MM.1S (cell line): ENCODE data around the gene TJP1.

Source experiments
- DNase-seq: peaks from one replicate; pipeline ENCODE4 v3.0.0-alpha.2; 2015
- H2AFZ ChIP-seq: fragments of 300-600 bp; sonication (generic); 2 replicates; pipeline ENCODE4 v1.6.0; 2016; ENCODE audit warnings: antibody characterized with exemption, low read length
- H3F3A ChIP-seq: fragments of 300-600 bp; sonication (generic); 2 replicates; pipeline ENCODE4 v1.6.1; 2016; ENCODE audit warnings: mild to moderate bottlenecking, antibody characterized with exemption, low read length, moderate library complexity, mixed read lengths; ENCODE audit not compliant: insufficient read depth
- H3K27ac ChIP-seq: fragments of 300-600 bp; sonication (generic); 2 replicates; pipeline ENCODE4 v1.5.1; 2016; ENCODE audit warnings: mild to moderate bottlenecking, low read length
- H3K27me3 ChIP-seq: fragments of 300-600 bp; sonication (generic); replicated peaks from 2 replicates; pipeline ENCODE4 v1.6.0; 2016; ENCODE audit warnings: low read length; ENCODE audit not compliant: insufficient read depth
- H3K36me3 ChIP-seq: fragments of 300-600 bp; sonication (generic); replicated peaks from 2 replicates; pipeline ENCODE4 v1.6.1; 2016; ENCODE audit warnings: mild to moderate bottlenecking, low read length, mixed read lengths; ENCODE audit not compliant: insufficient read depth
- H3K4me1 ChIP-seq: fragments of 300-600 bp; sonication (generic); 2 replicates; pipeline ENCODE4 v1.6.1; 2016; ENCODE audit warnings: low read length, mixed read lengths
- H3K4me2 ChIP-seq: fragments of 300-600 bp; sonication (generic); 2 replicates; pipeline ENCODE4 v1.6.0; 2016; ENCODE audit warnings: low read depth, low read length
- H3K4me3 ChIP-seq: fragments of 300-600 bp; sonication (generic); 2 replicates; pipeline ENCODE4 v1.5.1; 2016; ENCODE audit warnings: low read length, mixed read lengths
- H3K79me2 ChIP-seq: fragments of 300-600 bp; sonication (generic); 2 replicates; pipeline ENCODE4 v1.6.1; 2016; ENCODE audit warnings: mixed run types, low read length, mixed read lengths
- H3K9ac ChIP-seq: fragments of 300-600 bp; sonication (generic); 2 replicates; pipeline ENCODE4 v1.6.1; 2016; ENCODE audit warnings: low read length, mixed read lengths
- H3K9me2 ChIP-seq: fragments of 300-600 bp; sonication (generic); replicated peaks from 2 replicates; pipeline ENCODE4 v1.6.1; 2016; ENCODE audit warnings: mild to moderate bottlenecking, low read length, mixed read lengths; ENCODE audit not compliant: insufficient read depth
- H3K9me3 ChIP-seq: fragments of 300-600 bp; sonication (generic); replicated peaks from 2 replicates; pipeline ENCODE4 v1.6.1; 2016; ENCODE audit warnings: mild to moderate bottlenecking, low read length, mixed read lengths; ENCODE audit not compliant: insufficient read depth
- H4K20me1 ChIP-seq: fragments of 300-600 bp; sonication (generic); 2 replicates; pipeline ENCODE4 v1.6.1; 2016; ENCODE audit warnings: mild to moderate bottlenecking, low read length, moderate library complexity, mixed read lengths; ENCODE audit not compliant: insufficient read depth
- EZH2 ChIP-seq: fragments of 300-600 bp; sonication (generic); optimal IDR thresholded peaks from 2 replicates; pipeline ENCODE3; 2017; ENCODE audit warnings: low read depth, mild to moderate bottlenecking, antibody characterized with exemption, low read length, mixed read lengths
- EZH2phosphoT487 ChIP-seq: fragments of 300-600 bp; sonication (generic); IDR thresholded peaks from 2 replicates; pipeline ENCODE4 v1.6.1; 2018; ENCODE audit warnings: antibody characterized with exemption, low read length
- TF ChIP-seq, protein P1 (sequence below): fragments of 300-600 bp; sonication (generic); IDR thresholded peaks from 2 replicates; pipeline ENCODE4 v1.5.1; 2016; ENCODE audit warnings: antibody characterized with exemption, low read length, mixed read lengths

The TJP1 gene

GRCh38 chr15:29812384-29812694, 9.9 kb downstream of the TJP1 start:
- Histone ChIP-seq H3K27me3 (no peaks in the 10 kb centered on the region), H3K79me2 (no peaks in the 10 kb centered on the region), H3K4me2 (no peak overlapping the region), H3F3A (no peaks in the 10 kb centered on the region), H3K9me3 (no peaks in the 10 kb centered on the region), H3K4me3 (no peak overlapping the region), H2AFZ (no peak overlapping the region), H3K36me3 (no peaks in the 10 kb centered on the region), H3K4me1 (no peaks in the 10 kb centered on the region), H3K9ac (no peak overlapping the region), H4K20me1 (no peaks in the 10 kb centered on the region), H3K9me2 (no peaks in the 10 kb centered on the region), H3K27ac (no peak overlapping the region)
- no peak for DNase-seq
- TF ChIP-seq EZH2phosphoT487 (no peak), EZH2 (no peak)
- TF ChIP-seq, protein P1, sequence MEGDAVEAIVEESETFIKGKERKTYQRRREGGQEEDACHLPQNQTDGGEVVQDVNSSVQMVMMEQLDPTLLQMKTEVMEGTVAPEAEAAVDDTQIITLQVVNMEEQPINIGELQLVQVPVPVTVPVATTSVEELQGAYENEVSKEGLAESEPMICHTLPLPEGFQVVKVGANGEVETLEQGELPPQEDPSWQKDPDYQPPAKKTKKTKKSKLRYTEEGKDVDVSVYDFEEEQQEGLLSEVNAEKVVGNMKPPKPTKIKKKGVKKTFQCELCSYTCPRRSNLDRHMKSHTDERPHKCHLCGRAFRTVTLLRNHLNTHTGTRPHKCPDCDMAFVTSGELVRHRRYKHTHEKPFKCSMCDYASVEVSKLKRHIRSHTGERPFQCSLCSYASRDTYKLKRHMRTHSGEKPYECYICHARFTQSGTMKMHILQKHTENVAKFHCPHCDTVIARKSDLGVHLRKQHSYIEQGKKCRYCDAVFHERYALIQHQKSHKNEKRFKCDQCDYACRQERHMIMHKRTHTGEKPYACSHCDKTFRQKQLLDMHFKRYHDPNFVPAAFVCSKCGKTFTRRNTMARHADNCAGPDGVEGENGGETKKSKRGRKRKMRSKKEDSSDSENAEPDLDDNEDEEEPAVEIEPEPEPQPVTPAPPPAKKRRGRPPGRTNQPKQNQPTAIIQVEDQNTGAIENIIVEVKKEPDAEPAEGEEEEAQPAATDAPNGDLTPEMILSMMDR, result no peak

DNA sequence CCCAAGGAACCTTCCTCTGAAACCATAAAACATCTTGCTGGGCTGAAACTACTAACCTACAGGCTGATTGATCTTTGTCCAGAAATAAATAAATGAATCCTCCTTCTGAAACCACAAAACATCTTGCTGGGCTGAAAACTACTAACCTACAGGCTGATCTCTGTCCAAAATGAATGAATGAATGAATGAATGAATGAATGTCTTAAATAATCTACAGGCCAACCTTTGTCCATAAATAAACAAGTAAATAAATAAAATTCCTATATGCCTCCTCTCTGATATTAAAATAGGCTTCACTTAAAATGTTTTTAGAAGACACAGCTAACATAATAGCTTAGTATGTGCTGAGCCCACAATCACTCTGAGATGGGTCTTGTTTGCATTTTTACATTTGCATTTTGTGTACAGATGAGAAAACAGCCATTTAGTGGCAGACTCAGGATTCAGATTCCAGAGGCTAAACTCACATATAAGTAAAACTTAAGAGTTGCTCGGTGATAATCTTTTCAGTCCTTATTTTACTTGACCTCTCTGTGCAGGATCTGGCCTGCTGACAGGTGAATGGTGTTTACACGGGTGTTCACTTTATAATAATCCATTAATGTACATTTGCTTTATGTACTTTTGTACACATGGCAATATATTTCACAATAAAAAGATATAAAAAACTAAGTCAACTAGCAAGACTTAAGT, 10.4 kb downstream of the TJP1 start:
- Histone ChIP-seq H3K4me1 (no peaks in the 10 kb centered on the region), H3K4me2 (no peak overlapping the region), H3K79me2 (no peaks in the 10 kb centered on the region), H3F3A (no peaks in the 10 kb centered on the region), H3K4me3 (no peak overlapping the region), H3K9me3 (no peaks in the 10 kb centered on the region), H3K36me3 (no peaks in the 10 kb centered on the region), H3K27ac (no peak overlapping the region), H3K9me2 (no peaks in the 10 kb centered on the region), H2AFZ (no peak overlapping the region), H3K27me3 (no peaks in the 10 kb centered on the region), H3K9ac (no peak overlapping the region), H4K20me1 (no peaks in the 10 kb centered on the region)
- TF ChIP-seq, protein P1, result no peak
- no peak for TF ChIP-seq EZH2phosphoT487
- TF ChIP-seq EZH2, result no peak
- no peak for DNase-seq

- Histone ChIP-seq H3K79me2 (no peaks in the 10 kb centered on the region), H3K9me2 (no peaks in the 10 kb centered on the region), H3K9me3 (no peaks in the 10 kb centered on the region), H4K20me1 (no peaks in the 10 kb centered on the region), H3K27me3 (no peaks in the 10 kb centered on the region), H3K4me2 (no peak overlapping the region), H3K27ac (no peak overlapping the region), H3K36me3 (no peaks in the 10 kb centered on the region), H3K4me3 (no peak overlapping the region), H3K9ac (no peak overlapping the region), H3F3A (no peaks in the 10 kb centered on the region), H3K4me1 (no peaks in the 10 kb centered on the region), H2AFZ (no peak overlapping the region)
- TF ChIP-seq EZH2phosphoT487 (no peak), EZH2 (no peak)
- TF ChIP-seq, protein P1, result no peak
- no peak for DNase-seq
Measured at GRCh38 chr15:29805708-29806104, 16.6 kb downstream of the TJP1 start.
